Type B pancreatic cell (in vitro differentiated cells): Measurements from ENCODE around the gene LTBP4. TPM values are rescaled to one million over a fixed set of nuclear protein-coding genes. Genes with fewer than 3 reads are reported as not detected.

Experiments used
- DNase-seq: peaks from one replicate; pipeline ENCODE4 v3.0.0; 2021; ENCODE audit warnings: mixed read lengths; ENCODE audit not compliant: unreplicated experiment; ENCODE audit errors: extremely low spot score
- H3K27ac Mint-ChIP-seq: 2 replicates; pipeline ENCODE4 v1.8.0; 2021; ENCODE audit warnings: mild to moderate bottlenecking, mixed read lengths
- H3K27me3 Mint-ChIP-seq: 2 replicates; pipeline ENCODE4 v1.8.0; 2021; ENCODE audit warnings: mixed read lengths
- H3K36me3 Mint-ChIP-seq: 2 replicates; pipeline ENCODE4 v1.8.0; 2021; ENCODE audit warnings: mixed read lengths
- H3K4me1 Mint-ChIP-seq: one replicate; pipeline ENCODE4 v1.8.0; 2021; ENCODE audit warnings: mixed read lengths; ENCODE audit not compliant: unreplicated experiment
- H3K4me3 Mint-ChIP-seq: 2 replicates; pipeline ENCODE4 v1.8.0; 2021; ENCODE audit warnings: mild to moderate bottlenecking, mixed read lengths
- H3K9me3 Mint-ChIP-seq: 2 replicates; pipeline ENCODE4 v1.8.0; 2021; ENCODE audit warnings: mixed read lengths
- total RNA-seq: library from RNA; stranded (reverse); gene quantifications from 2 replicates; pipeline ENCODE4 v1.2.1, GENCODE V29; 2021; ENCODE audit warnings: low replicate concordance
- TF ChIP-seq, protein P1 (sequence below): fragments of 200-600 bp; sonication (generic); conservative IDR thresholded peaks from 2 replicates; pipeline ENCODE4 v1.5.0; 2021; ENCODE audit warnings: antibody characterized with exemption, mild to moderate bottlenecking

LTBP4 gene
- total RNA-seq, 1 donor from 2014 or later, result 145 TPM

DNA sequence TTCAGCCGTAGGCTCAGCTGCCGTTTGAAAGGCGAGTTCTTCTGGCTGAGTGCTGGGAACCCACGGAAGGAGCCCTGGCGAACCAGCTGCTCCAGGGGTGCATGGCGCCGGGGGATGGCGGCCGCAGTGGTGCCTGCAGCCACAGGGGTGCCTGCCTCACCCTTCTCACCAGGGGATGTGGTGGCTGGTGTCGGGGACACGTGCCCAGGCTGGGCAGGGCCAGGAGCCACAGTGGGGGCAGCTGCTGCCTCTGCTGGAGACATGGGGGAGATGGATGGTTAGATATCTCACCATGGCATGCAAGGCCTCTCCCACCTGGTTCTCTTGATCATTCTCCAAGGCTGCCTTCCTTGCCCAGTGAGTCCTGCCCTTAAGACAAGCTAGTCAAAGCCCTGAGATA lies 72.2 kb downstream of the LTBP4 start:
- peaks cover 8% of the 10 kb centered on the region for H3K9me3 Mint-ChIP-seq
- DNase-seq, result no peak
- H3K4me3 Mint-ChIP-seq, result no peak overlapping the region
- no peaks in the 10 kb centered on the region for H3K27me3 Mint-ChIP-seq
- H3K4me1 Mint-ChIP-seq, result no peaks in the 10 kb centered on the region
- TF ChIP-seq, protein P1, sequence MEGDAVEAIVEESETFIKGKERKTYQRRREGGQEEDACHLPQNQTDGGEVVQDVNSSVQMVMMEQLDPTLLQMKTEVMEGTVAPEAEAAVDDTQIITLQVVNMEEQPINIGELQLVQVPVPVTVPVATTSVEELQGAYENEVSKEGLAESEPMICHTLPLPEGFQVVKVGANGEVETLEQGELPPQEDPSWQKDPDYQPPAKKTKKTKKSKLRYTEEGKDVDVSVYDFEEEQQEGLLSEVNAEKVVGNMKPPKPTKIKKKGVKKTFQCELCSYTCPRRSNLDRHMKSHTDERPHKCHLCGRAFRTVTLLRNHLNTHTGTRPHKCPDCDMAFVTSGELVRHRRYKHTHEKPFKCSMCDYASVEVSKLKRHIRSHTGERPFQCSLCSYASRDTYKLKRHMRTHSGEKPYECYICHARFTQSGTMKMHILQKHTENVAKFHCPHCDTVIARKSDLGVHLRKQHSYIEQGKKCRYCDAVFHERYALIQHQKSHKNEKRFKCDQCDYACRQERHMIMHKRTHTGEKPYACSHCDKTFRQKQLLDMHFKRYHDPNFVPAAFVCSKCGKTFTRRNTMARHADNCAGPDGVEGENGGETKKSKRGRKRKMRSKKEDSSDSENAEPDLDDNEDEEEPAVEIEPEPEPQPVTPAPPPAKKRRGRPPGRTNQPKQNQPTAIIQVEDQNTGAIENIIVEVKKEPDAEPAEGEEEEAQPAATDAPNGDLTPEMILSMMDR, result no peak
- no peak overlapping the region for H3K27ac Mint-ChIP-seq
- peaks cover 28% of the 10 kb centered on the region for H3K36me3 Mint-ChIP-seq

DNA sequence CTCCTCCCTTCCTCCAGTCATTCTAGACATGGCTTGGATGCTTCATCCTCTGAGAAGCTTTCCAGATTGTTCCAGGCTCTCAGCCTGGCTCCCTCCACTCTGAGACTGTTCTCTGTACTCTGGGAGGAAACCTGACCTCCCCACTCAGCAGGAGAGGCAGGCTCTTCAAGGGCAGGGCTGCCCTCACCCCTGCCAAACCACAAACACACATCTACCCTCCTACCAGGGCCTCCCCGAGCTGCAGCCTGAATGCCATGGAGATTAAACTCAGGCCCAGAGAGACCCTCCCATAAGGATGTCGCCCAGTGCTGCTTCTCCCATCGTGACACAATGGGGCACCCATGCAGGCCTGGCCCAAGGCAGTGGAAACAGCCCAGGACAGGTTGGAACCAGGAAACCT lies 73.1 kb downstream of the LTBP4 start:
- no peak overlapping the region for H3K4me3 Mint-ChIP-seq
- TF ChIP-seq, protein P1, result no peak
- no peak overlapping the region for H3K27ac Mint-ChIP-seq
- no peak for DNase-seq
- H3K36me3 Mint-ChIP-seq, result peaks cover 24% of the 10 kb centered on the region
- H3K4me1 Mint-ChIP-seq, result no peaks in the 10 kb centered on the region
- H3K27me3 Mint-ChIP-seq, result no peaks in the 10 kb centered on the region
- peaks cover 3% of the 10 kb centered on the region for H3K9me3 Mint-ChIP-seq

DNA sequence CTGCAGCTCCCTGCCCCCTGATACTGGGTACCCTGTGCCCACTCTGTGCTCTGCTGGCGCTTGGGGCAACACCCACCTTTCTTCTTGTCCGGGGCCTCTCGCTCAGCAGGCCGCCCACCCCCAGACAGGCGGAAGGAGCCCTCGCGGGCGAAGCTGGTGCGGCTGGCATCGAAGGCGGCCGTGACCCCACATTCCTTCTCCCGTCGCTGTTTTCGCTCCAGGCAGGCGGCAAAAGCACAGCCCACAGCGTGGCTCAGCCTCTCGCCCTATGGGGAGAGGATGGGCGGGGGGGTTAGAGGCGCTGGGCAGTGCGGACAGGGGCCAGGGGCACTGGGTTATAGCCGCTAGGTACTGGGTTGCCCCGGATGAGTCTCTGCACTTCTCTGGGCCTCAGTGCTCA lies 76.0 kb downstream of the LTBP4 start:
- no peaks in the 10 kb centered on the region for H3K9me3 Mint-ChIP-seq
- peaks cover 13% of the 10 kb centered on the region for H3K36me3 Mint-ChIP-seq
- DNase-seq, result no peak
- H3K27me3 Mint-ChIP-seq, result no peaks in the 10 kb centered on the region
- no peak overlapping the region for H3K4me3 Mint-ChIP-seq
- TF ChIP-seq, protein P1, result no peak
- H3K27ac Mint-ChIP-seq, result no peak overlapping the region
- no peaks in the 10 kb centered on the region for H3K4me1 Mint-ChIP-seq

Other genes starting within 250 kb of the LTBP4 start
- gene HIPK4, start 211.2 kb upstream of the LTBP4 start, total RNA-seq, result 0.12 TPM in 1 of 2 replicates, not detected in the other
- 1.2 and 11.7 TPM in 2 replicates for gene PRX, start 188.0 kb upstream of the LTBP4 start, total RNA-seq
- gene SERTAD1, start 175.4 kb upstream of the LTBP4 start, total RNA-seq, result 9.2 and 14.4 TPM in 2 replicates
- gene SERTAD3, start 157.0 kb upstream of the LTBP4 start, total RNA-seq, result 33.7 and 41.7 TPM in 2 replicates
- gene BLVRB, start 135.6 kb upstream of the LTBP4 start, total RNA-seq, result 32.2 and 47.9 TPM in 2 replicates
- gene SPTBN4, start 134.4 kb upstream of the LTBP4 start, total RNA-seq, result 2.6 and 2.9 TPM in 2 replicates
- gene SHKBP1, start 24.5 kb upstream of the LTBP4 start, total RNA-seq, result 54.6 and 55.4 TPM in 2 replicates
- gene NUMBL, start 89.3 kb downstream of the LTBP4 start, total RNA-seq, result 16.2 and 28.9 TPM in 2 replicates
- gene COQ8B, start 115.5 kb downstream of the LTBP4 start, total RNA-seq, result 39.9 and 48.4 TPM in 2 replicates
- 22.4 and 46.1 TPM in 2 replicates for gene ITPKC, start 115.7 kb downstream of the LTBP4 start, total RNA-seq
- gene ACTMAP, start 149.1 kb downstream of the LTBP4 start, total RNA-seq, result 9.6 and 16.0 TPM in 2 replicates
- gene SNRPA, start 149.8 kb downstream of the LTBP4 start, total RNA-seq, result 79.6 and 130 TPM in 2 replicates
- 1.7 and 3.2 TPM in 2 replicates for gene MIA, start 174.2 kb downstream of the LTBP4 start, total RNA-seq
- gene RAB4B, start 176.9 kb downstream of the LTBP4 start, total RNA-seq, result 10.4 and 12.4 TPM in 2 replicates
- gene EGLN2, start 197.8 kb downstream of the LTBP4 start, total RNA-seq, result 83.4 and 83.8 TPM in 2 replicates
- gene CYP2A6, start 249.1 kb downstream of the LTBP4 start, total RNA-seq, result not detected in 2 replicates